NCI-H69 (cell line): ENCODE data around the gene SLC25A21.
"Not testable (repeated sequence)": the region's sequence is repeated elsewhere in the genome, so short reads cannot be mapped to it uniquely, and the experiment has no call there.

Experiments used
- DNase-seq: peaks from one replicate; lab custom pipeline; 2025; lab: John Stamatoyannopoulos, UW

Gene SLC25A21

DNA sequence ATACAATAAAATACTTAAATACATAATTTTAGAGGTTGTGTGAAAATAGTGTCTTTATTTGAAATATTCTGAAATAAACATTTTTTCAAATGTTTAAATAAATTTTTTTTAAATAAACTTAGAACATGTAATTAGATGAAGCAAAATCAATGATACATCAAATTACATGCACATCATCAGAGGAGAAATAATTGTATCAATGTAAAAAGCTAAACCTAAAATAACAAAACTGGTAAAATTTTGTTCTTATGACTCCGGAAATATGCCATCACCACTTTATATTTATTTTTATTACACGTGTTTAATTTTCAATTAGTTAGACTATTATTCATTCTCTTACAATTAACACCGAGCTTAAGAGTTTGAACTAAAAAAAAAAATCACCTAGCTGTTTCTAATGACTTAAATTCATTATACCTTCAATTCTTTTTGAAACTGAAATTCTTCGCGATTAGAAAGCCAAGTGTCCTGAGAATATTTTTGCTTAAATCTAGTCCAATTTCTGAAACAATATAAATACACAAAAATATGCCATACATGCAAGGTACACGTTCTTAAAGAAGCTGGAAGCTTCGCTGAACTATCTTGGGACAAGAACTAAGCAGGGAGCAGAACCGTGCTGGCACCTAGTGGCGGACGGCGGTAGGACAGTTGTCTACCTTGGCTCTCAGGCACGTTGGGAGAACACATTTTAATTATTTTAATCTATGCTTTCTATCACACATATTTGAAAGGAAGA is 230.5 kb downstream of the SLC25A21 start:
- peak; percentile 90 for DNase-seq

GRCh38 chr14:36940476-36940875 is 231.9 kb downstream of the SLC25A21 start:
- DNase-seq = peak; percentile 48

DNA sequence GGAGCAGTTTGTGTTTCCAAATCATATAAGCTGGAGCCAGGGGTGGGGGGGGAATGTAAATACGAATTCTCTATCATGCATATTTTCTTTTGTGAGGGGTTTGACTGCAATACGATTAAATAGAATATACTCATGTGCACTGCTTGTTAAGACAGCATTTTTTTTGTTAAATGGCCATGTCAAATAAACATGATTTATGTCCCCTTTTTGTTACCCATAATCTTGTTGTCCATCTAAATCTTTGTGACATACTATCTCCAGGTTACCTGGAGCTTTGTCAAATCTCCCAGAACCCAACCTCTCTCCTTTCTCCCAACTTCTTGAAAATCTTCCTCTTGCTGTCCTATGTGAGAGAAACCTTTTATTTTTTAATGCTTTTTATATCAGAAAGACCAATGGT is 233.1 kb downstream of the SLC25A21 start:
- DNase-seq = peak; percentile 89

DNA sequence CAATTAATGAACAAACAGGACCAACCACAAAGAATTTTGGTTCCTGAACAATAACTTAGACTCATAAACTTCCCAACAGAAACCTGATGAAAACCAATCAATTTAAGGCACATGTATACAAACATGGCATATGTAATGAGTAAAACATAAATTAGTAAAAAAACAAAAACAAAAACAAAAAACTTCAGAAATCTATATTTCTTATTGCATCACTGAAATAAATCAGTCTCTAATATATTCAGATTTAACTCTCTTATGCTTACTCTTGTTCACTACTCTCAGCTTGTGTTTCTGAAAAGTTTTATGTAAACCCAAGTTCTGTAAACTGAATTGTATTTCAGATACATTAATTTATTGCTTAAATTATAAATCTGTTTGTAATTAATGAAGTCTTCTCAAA is 233.7 kb downstream of the SLC25A21 start:
- DNase-seq = no peak

DNA sequence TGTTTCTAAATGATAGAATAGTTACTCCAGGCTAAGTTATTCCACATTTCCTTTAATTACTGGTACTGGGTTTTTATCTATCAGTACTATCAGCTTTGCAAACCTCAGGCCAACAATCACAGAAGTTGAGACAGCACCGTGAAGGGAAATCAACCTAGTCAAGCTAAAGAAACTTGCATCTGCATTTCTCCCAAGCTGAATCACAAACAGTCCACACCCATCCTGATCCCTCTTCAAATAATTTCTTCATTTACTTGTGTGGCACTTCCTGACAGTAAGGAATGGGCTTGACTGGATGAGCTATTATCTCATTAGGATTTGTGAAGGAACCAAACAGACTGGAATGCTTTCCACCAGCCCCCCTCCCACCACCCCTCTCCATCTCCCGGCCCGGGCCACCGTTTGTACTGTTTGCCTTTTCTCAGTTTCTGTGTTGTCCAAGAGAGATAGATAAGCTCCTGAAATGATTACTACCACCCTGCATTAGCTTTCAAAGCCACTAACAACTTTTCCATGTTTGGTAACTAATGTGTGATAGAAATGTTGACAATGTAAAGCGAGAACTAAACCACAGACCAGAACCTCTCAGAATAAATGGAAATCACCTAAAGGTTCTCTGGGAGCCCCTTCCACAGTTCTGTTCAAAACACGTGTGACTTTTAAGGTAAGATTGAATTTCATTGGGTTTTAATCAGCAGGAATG is 236.3 kb downstream of the SLC25A21 start:
- peak; percentile 56 for DNase-seq

DNA sequence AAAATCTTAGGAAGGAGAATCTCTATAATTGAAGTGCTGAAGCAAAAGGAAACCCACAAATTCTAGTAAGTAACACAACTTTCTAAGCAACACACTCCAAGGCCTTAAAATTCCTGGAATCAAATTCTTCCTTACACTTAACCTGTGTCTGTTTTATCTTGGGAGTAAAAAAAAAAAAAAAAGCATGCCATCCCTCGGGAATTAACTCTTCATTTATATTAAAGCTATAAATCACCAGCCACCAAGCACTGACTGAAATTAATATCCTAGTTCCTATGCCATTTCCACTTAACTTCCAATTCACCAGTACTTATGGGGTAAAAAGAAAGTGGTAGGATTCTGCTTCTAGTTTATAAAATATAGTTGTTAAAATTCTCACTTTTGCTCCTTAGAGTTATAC is 238.1 kb downstream of the SLC25A21 start:
- peak; percentile 58 for DNase-seq

DNA sequence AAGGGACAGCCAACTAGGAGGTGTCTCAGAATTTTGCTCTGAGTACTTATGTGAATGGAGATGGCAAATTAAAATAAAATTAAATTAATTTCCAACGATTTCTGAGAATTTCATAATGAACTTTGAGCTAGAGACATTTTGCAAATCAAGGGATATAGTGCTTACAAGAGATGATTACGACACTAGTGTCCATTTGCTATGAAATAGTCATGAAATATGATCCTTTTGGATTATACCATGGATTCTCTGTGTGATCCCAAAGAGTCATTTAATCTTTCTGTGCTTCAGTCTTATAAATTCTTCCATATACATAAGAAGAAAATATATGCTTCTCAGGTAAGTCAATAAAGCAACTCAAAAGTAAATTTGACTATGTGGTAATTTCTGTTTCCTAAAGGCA is 240.6 kb downstream of the SLC25A21 start:
- no peak for DNase-seq

GRCh38 chr14:36928432-36928831 is 244.0 kb downstream of the SLC25A21 start:
- no peak for DNase-seq

GRCh38 chr14:36925094-36925493 is 247.3 kb downstream of the SLC25A21 start:
- no peak for DNase-seq

GRCh38 chr14:36916668-36917067 is 255.7 kb downstream of the SLC25A21 start:
- DNase-seq = peak; percentile 98

- DNase-seq = peak; percentile 97
These were observed 257.3 kb downstream of the SLC25A21 start for GRCh38 chr14:36915081-36915480.

DNA sequence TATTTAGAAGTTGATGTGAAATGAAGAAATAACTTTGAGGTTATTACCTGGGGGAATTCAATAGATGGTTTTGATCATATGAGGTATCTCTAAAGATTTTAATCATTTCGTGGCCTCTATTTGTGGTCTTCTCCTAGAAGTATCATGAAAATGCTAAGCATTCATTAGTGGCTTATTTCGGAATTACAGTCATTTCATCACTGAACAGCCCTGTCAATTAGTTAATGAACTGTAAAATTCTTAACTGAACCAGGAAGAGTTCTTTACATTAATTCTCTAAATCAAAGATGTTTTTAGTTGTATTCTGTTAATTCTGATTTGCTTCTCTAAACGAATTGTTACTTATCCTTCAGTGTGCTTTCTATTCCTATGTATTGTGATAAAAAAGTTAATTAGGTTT is 261.8 kb downstream of the SLC25A21 start:
- DNase-seq = no peak

DNA sequence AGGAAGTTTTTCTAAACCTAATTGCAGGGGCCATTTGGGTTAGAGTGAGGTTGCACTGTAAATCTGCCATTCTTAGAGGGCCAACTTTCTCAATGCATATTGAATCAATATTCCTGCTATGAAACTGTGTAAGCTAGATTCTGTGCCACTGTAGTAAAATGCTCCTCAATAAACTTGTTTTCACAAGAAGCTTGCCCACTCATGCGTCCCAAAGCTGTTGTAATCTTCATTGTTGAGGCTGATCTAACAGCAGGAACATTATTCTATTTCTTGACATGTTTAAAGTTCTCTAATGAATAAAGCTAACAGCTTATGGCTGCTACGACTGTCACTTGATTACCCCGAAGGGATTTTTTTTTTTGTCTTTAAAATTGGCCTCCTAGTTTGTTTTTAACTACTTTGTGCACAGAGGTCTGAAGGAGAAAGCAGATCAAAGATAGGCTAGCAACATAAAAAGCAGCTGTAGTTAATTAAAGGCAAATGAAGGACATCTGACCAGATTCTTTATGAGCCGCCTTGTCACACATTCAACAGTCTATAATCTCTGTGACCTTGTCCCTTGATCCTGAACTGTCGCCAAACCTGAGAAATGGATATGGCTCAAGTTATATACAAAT is 267.0 kb downstream of the SLC25A21 start:
- peak; percentile 97 for DNase-seq

DNA sequence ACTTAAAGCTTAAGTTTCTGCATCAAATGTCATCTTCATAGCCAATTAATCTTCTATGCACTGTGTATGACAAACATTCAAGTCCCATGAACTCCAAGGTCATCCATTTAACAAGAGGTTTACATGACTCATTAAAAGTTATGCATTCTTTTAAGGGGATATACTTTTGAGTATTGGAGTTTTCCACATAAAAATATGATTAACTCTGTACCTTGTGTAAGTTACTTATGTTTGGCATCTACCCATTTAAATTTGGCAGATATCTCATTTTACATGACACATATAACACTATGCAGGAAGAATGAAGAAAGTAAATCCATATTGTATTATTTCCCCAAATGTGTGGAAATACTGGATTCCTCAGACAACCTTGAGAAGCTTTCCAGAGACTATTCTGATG is 270.5 kb downstream of the SLC25A21 start:
- DNase-seq = no peak

DNA sequence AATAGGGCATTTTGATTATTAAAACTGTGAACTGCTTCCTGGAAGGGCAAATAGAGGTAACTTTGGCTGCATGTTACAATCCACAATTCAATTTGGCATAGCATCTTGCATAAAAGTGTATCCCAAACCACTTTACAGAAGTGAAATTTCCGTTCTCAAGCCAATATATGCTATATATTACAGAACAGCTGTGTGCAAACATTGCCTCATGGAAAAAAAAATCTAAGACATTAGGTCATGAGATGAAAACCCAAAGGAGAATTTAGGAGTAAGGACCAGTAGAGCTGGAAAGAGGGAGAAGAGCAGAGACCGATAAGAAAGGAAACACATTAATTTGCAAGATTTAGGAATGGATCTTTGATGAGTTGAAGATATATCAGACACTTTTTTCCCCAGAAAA is 271.6 kb downstream of the SLC25A21 start:
- no peak for DNase-seq

- not testable (repeated sequence) for DNase-seq
These were observed 276.1 kb downstream of the SLC25A21 start for GRCh38 chr14:36896300-36896699.

DNA sequence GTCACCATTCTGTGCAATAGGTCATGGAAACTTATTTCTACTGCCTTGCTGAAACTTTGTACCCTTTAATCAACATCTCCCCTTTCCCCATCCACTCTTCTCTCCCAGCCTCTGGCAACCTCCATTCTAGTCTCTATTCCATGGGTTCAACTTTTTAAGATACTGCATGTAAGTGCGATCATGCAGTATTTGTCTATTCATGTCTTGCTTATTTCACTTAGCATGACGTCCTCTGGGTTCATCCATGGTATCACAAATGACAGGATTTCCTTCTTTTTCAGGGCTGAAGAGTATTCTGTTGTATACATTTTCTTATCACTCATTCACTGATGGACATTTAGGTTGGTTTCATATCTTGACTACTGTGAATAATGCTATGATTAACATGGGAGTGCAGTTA is 288.4 kb downstream of the SLC25A21 start:
- DNase-seq = no peak

GRCh38 chr14:36880276-36880675 is 292.1 kb downstream of the SLC25A21 start:
- no peak for DNase-seq

DNA sequence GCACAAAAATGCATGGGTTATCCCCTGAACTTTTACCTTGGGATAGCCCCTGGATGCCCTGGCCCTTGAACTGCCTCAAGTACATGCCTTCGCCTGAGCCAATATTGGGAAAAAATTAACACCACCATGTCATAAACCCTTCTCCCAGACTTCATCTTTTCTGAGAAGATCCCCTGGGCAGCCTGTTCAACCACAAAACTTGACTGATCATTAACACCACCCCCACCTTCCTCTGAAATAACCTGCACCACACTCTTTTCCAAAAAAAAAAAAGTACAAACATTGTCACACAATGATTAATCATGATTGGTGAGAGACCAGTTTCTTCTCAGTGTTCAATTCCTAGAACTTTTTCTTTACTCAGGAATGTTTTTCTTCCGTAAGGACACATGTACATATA is 292.8 kb downstream of the SLC25A21 start:
- no peak for DNase-seq

DNA sequence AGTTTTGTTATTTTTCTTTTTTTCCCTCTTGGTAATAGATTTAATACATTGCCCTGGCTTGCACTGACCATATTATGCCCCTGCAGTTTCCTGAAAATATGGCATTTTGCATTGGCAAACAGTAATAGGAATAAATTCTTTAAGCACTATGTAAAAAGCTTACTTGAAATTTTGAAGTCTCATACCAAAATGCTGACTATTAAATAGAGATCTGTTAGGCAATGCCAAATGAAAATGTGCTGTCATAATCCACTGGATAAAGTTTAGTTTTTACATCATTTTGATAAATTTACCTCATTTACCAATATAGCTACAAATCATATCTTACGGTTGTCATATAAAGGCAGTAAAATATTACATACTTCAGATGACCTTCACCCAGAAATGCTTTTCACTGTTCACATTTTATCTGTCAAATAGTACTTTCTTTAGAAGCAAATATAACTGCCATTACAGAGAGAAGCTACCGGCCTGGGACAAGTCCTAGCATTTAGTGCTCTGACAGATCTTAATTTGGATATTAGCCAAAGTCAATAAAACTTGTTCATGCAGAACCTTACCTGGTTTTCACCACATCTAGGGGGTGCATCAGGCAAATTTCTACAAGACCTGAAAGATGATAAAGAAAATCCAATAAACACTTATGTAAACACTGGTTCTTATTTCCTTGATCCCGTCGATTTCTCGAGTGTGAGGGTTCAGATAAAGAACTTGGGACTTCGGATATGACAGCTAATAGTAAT is 297.8 kb downstream of the SLC25A21 start:
- DNase-seq = peak; percentile 79

DNA sequence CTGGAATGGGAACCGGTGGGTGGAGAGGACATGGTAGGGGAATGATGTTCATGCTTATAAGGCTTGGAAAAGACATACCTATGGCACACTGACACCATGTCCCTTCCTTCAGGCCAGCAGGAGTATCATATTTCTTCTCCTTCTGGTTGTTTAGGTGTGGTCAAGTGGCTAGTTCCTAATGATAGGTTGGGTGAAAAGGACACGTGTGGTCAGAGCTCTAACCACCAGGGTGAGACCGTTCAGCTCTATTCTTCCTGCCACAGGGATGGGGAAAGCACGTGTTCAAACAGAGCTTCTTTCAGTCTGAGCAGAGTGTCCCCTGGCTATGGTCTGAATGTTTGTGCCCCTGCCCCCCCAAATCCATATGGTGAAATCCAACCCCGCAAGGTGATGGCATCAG is 301.6 kb downstream of the SLC25A21 start:
- peak; percentile 53 for DNase-seq

DNA sequence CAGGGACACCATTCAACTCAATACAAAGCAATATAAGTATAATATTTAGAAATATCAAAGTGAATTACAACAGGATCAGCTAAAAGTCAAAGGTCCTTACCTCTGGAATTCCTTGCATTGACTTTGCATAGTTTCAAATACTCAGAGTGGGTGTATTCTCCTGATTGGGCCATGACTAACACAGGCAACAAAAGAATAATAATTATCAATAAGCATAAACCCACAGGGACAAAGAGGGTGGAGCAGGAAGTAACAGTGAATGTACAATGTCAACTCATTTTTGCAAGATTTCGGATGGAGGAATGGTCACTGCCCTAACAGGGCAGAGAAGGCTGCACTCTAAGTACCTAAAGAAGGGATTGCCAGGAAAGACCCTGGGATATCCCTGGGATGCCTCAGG is 303.3 kb downstream of the SLC25A21 start:
- no peak for DNase-seq

DNA sequence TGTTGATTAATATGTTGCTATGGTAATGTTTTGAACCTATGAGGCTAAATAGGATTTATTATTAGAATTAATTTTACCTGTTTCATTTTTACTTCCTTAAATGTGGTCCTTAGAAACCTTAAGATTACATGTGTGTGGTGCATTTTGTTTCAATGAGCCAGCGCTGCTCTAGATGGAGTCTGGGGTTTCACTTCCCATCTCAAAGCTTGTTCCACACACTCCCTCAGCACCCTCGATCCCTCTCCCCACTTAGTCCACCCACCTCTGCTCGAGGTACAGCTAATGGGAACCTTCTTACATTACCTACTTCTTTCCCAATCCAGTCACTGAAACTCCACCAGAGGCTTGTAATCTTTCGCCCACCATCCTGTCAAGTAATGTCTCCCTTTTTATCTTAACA is 305.5 kb downstream of the SLC25A21 start:
- no peak for DNase-seq
